Measurements from ENCODE around the gene TCF7.

Gene TCF7

GRCh38 chr5:134143431-134143830 lies 28.9 kb downstream of the TCF7 start:
- intact Hi-C loops (cut with DNase I; ENCODE audit: low total_unique reads) = no loop called here
- Histone ChIP-seq H3K36me3 (peaks cover 0 to 84% (median 52%) of the 10 kb centered on the region in 3 donors), H3K4me3 (no peak overlapping the region), H3K9me3 (no peaks in the 10 kb centered on the region), H3K4me1 (peaks cover 0 to 43% (median 0%) of the 10 kb centered on the region in 4 donors), H3K27ac (no peak overlapping the region), H3K27me3 (no peaks in the 10 kb centered on the region)
- TF ChIP-seq CTCF (IDR thresholded peaks at IDR 0.05) = no peak
- DNase-seq = no peak

- H3K36me3 ChIP-seq = peaks cover 0 to 84% (median 58%) of the 10 kb centered on the region in 3 donors
- H3K4me1 ChIP-seq = peaks cover 0 to 46% (median 0%) of the 10 kb centered on the region in 4 donors
- no peak overlapping the region for H3K27ac ChIP-seq
- intact Hi-C loops (cut with DNase I; ENCODE audit: low total_unique reads) = loop anchor here (2.0 kb wide), 1 partner anchor 103 kb away; no protein-coding TSS in a partner anchor
- no peak for DNase-seq
- no peaks in the 10 kb centered on the region for H3K9me3 ChIP-seq
- no peaks in the 10 kb centered on the region for H3K27me3 ChIP-seq
- no peak for TF ChIP-seq CTCF (IDR thresholded peaks at IDR 0.05)
- no peak overlapping the region for H3K4me3 ChIP-seq
These were observed 29.8 kb downstream of the TCF7 start for GRCh38 chr5:134143944-134144941.

- intact Hi-C loops (cut with DNase I; ENCODE audit: low total_unique reads) = loop anchor here (2.0 to 5.0 kb wide), 2 partner anchors 43 to 104 kb away; no protein-coding TSS in a partner anchor
- Histone ChIP-seq H3K4me1 (peaks cover 0 to 52% (median 0%) of the 10 kb centered on the region in 4 donors), H3K27ac (no peak overlapping the region), H3K27me3 (no peaks in the 10 kb centered on the region), H3K9me3 (no peaks in the 10 kb centered on the region), H3K4me3 (no peak overlapping the region), H3K36me3 (peaks cover 7 to 84% (median 59%) of the 10 kb centered on the region in 3 donors)
- no peak for DNase-seq
- TF ChIP-seq CTCF (IDR thresholded peaks at IDR 0.05) = no peak
These were observed 30.7 kb downstream of the TCF7 start for GRCh38 chr5:134145041-134145757.

DNA sequence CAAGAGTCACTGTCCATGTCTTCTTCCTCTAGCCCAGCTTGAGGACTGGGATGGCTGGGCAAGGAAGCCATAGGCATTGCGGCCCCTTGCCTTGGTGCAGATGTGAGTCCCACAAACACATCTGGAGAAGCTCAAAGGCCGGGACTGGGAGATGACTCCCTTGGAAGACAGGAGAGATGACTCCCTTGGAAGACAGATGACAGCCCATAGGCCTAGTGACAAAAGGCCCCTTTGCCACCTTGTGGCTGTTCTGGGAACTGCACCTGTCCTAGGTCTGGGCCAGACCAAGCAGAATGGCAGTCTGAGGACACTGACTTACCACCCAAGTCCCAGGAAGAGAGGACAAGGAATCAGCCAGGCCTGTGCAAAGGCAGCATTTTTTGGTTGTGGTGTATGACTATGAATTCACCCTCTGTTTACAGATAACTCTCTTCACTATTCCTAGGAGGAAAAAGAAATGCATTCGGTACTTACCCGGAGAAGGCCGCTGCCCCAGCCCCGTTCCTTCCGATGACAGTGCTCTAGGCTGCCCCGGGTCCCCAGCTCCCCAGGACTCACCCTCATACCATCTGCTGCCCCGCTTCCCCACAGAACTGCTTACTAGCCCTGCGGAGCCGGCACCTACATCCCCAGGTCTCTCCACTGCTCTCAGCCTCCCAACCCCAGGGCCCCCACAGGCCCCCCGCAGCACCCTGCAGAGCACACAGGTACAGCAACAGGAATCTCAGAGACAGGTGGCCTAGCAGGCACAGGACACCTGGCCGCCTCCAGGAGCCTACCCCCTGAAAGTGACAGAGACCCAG lies 31.5 kb downstream of the TCF7 start:
- peaks cover 15 to 83% (median 65%) of the 10 kb centered on the region in 3 donors for H3K36me3 ChIP-seq
- H3K27ac ChIP-seq = no peak overlapping the region
- no peaks in the 10 kb centered on the region for H3K27me3 ChIP-seq
- no peak overlapping the region for H3K4me3 ChIP-seq
- peak; percentile 78 to 80 for DNase-seq
- peak; percentile 91 to 92 for TF ChIP-seq CTCF (IDR thresholded peaks at IDR 0.05)
- intact Hi-C loops (cut with DNase I; ENCODE audit: low total_unique reads) = loop anchor here (2.0 to 5.0 kb wide), 2 partner anchors 44 to 105 kb away; no protein-coding TSS in a partner anchor
- no peaks in the 10 kb centered on the region for H3K9me3 ChIP-seq
- H3K4me1 ChIP-seq = peaks cover 0 to 47% (median 0%) of the 10 kb centered on the region in 4 donors

All from tibial artery (tissue), 4 donors.